Islet of Langerhans (tissue), 1 donor: ENCODE data around the gene ATP11A.

Source experiments
- FAIRE-seq: peaks from one replicate; lab custom pipeline; 2011; peaks lifted over from hg19 to GRCh38; lab: Jason Lieb, UNC

ATP11A gene

DNA sequence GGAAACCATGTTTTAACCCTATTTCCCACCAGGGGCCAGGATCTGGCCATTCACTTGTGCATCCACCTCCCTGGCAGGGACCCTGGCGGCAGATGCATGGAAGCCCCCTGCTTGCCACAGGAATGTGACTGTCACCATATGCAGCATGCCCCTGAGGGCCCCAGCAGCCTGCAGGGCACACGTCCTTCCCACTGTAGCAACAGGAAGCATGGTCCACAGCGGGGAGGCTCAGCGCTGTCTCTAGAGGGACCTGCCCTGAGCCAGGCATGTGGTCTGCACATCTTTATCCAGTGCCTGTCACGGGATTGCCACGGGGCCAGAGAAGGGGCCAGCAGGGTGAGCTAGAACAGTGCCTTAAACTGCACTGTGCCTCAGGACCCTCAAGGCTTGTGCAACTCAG, 244.2 kb downstream of the ATP11A start:
- FAIRE-seq = no peak
